Jurkat, Clone E6-1 (cell line): ENCODE measurements around the gene AFF1.

Source experiments
- DNase-seq: peaks from one replicate; pipeline ENCODE4 v3.0.0-alpha.2; 2011; ENCODE audit warnings: low read depth, low spot score
- H3K4me3 ChIP-seq: 2 replicates; pipeline ENCODE4 v1.5.1; 2011; ENCODE audit warnings: mild to moderate bottlenecking, low read length, control low read depth, moderate library complexity

Gene AFF1

DNA sequence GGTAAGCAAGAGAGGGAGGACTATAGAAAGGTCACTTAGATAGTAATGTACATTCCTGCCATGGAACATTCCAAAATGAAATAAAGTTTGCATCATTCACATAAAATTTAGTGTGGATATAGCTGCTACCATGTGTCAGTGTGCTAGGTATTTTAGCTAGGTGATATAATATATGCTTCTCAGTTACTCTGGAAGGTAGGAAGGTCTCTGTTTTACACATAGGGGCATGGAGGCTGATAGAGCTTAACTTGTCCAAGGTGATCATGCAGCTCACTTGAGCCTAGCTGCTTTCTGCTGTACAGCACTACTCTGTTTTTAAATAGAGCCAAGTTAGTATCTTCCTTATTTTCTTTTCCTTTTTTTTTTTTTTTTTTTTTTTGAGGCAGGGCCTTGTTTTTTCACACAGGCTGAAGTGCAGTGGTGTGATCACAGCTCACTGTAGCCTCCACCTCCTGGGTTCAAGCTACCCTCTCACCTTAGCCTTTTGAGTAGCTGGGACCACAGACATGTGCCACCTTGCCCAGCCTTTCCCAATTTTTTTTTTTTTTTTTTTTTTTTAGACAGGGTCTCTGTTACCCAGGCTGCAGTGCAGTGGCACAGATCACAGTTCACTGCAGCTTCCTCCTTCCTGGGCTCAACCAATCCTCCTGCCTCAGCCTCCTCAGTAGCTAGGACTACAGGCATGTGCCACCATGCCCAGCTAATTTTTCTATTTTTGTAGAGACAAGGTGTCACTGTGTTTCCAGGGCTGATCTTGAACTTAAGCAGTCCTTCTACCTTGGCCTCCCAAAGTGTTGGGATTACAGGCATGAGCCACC is 10.4 kb downstream of the AFF1 start:
- no peak overlapping the region for H3K4me3 ChIP-seq
- no peak for DNase-seq

DNA sequence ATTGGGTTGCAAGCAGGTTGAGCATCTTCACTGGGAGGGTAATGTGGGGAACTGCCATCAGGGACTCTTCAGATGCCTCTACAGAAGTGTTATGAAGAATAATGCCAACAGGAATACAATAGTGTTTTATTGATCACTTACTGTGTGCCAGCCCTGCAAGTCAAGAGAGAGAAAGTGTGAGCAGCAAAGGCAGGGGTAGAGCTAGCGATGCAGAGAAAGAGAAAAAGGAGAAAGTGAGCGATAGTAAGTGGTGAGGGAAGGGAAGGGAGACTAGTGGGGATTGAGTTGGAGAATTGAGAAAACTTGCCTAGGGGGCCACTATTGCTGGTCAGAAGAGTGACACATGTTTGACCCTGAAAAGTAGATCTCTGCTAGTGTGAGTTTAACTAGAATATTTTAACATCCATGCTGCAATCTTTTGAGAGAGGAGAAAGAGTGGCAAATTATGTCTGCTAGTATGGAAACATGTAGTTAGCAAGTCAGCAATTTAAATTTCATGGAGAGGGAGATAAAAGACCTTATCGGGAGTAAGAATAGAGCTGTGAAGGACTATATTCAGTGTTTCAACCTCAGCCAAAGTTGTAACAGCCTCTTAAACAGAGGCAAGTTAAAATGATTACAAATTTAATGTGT is 12.2 kb downstream of the AFF1 start:
- no peak for DNase-seq
- H3K4me3 ChIP-seq: no peak overlapping the region

DNA sequence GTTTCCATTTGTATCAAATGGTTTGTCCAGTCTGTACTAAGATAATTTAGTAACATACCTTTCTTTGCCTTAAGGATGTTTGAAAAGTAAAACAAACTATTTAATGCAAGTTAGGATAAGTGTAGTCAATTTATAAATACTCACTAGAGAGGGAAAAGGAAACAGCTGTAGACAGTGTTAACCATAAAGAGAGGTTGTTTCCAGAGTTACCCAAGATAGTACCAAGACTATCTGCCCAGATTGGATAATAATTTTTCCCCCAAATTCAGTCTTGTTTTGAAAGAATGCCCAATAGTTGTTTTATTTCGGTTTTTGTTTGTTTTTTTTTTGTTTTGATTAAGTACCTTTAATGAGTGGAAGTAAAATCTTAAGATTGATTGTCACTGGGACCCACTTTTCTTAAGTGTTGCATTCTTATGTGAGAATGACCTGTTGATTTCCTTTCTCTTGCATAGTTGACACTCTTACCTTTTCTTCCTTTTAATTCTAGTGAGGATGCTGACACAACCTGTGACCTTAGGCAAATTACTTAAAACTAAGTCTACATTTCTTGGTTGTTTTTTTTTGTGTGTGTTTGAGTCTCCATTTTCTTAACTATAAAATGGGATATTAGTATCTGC is 12.8 kb downstream of the AFF1 start:
- no peak for DNase-seq
- H3K4me3 ChIP-seq: no peak overlapping the region

DNA sequence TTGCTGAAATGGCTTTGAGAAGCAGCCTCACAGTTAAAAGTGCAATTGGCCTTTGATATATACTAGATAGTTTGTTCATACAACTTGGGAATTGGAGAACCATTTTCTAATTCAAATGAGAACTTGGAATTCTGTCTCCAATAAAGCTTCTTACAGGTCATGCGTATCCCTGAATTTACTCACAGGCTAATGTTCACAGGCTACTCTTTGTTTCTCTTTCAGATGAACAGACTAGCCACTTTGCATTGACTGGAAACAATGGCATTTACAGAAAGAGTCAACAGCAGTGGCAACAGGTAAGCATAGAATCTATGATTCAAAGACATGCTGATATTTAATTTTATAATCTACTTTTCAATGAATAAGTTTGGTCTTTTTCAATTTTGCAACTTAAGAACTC is 13.5 kb downstream of the AFF1 start:
- DNase-seq: no peak
- no peak overlapping the region for H3K4me3 ChIP-seq

DNA sequence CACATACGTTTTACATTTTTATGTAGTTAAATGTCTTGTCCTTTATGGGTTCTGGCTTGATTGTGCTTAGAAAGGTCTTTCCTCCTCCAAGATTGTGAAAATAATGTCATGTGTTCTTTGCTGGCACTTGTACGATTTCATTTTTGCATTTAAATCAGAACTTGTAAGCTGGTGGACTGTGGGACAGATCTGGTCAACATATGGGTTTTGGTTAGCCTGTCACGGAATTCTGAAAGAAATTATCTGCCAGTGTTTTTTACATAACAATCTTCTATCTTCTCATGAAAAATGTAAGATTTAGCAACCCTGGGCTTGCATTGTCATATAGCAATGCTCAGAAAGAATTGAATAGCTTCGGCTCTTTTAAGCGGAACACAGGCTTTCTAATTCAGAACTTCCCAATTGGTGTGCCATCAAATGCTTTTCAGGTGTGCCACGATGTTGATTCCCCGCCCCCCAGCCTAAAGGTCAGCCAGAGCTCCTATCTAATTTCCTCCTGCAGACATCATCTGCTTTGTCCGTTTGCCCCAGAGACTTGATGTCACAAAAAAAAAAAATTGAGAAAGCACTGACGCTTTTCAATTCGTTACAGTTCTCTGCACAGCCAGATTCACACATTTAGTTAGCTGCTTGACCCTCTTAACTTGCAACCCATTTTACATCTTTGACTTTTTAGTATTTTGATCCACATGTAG is 16.2 kb downstream of the AFF1 start:
- H3K4me3 ChIP-seq: no peak overlapping the region
- DNase-seq: no peak

DNA sequence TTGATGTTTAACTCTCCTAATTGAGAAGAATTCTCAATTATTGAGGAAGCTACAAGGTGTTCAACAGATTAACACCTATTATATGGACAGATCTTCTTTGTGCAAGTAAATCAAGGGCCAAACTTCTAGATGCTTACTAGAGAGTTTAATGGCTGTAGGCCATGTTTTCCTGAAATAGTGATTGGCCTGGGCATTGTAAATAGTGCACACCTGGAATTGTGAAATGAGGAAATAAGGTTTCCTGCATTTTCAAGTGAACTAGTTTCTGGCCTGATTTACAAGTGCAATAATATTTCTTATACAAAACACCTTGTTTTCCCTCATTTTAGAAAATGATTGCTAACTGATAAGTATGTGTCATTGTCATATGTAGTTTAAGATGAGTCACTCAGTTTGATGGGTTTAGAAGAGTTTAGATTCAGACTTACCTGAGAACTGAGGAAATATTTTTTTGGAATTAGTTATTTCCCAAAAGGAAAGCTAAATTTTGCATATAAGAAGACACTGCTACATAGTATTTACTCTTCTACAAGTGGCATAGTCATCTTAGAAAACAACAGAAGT is 21.2 kb downstream of the AFF1 start:
- H3K4me3 ChIP-seq: no peak overlapping the region
- no peak for DNase-seq

DNA sequence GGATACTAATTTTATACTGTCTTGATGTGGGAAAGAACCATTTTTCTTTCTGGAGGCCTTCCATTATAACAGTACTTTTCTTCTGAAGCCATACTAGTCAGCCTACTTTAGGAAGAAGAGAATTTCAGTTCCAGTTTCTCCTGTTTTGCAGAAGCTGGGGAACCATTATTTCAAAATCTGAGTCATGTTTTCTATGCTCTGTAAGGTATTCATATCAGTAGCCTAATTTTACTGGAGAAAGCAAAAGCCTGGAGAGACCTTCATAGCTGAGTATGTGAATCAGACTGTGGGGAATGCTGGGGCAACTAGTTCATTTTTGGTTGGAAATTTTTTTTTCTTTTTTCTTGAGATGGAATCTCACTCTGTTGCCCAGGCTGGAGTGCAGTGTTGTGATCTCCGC is 22.4 kb downstream of the AFF1 start:
- DNase-seq: no peak
- H3K4me3 ChIP-seq: no peak overlapping the region

DNA sequence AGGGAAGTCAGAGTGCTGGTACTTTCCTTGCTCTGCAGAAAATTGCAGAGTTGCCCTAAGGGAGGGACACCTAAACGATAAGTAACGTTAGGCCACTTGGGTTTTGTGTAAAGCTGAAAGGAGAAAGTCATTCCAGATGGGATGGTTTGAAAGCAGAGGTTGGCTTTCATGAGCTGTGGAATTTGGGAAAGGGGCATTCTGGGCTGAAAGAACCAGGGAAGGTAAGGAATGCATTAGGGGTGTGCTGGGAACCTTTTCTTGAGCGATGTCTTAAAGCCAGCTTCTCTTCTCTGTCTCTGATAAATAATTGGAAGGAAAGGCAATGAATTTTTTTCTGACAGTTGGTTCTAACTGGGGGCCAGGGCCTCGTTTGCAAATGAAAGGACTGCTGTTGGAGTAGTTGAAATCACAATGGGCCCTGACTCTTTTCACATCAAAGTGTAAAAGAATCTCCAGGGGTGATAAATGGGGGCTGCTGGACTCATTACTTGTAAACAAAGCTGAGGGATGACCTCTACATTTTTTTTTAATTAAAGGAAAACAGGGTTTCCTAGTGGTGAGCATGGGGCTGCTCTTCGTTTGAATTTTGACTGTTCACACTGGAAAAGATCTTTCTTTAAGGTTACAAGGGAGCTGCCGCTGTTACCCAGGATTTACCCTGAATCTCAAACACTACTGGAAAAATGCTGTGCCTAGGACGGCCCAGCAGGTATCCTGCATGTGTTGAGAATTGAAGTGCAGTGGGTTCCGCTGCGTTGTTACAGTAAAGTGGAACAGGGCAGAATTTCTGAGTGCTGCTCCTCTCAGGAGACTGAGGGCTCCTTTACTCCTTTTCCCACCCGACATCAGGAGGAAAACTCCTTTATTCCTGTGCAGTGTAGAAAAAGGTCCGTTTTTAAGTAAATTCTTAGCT is 25.0 kb downstream of the AFF1 start:
- H3K4me3 ChIP-seq: no peak overlapping the region

DNA sequence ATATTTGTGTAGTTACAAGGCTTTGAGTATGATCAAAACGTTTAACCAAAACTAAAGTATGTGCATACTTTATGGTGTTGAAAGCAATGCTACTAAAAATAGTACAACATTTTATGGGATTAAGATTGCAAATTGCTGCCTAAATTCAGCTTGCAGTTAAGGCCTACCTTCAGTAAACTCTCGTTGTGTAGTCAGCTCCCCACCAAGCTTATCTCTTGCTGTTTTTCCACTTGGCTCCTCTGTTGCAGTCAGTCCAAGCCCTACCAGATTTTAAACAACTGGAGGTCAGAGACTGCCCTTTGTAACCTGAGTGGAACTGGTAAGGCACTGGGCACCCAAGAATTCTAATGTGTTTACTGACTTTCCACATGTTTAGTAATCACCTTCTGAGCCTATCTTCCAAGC is 25.7 kb downstream of the AFF1 start:
- DNase-seq: no peak
- no peak overlapping the region; the same call in 1 of the 2 replicates for H3K4me3 ChIP-seq

More for the DNA sequence above, 25.0 kb downstream of the AFF1 start:
- no peak for DNase-seq

DNA sequence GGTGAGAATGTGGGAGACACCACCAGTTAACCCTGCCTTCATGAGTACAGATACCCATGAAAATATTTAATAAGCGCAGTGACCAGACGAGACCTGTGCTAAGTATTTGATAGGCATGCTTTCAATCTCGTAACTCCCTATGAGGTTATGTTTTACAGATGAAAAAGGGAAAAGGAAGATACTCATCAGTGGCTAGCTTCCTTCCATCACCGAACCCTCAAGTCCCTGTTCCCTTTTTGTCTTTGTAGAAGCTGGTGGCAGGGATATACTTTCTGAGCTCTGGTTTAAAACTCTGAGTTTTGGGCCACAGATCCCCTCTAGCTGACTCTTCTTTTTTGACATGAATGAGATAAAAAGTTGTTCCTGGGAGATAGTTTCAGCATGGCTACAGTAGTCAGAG is 26.3 kb downstream of the AFF1 start:
- peak overlapping the region; percentile 27 for H3K4me3 ChIP-seq

DNA sequence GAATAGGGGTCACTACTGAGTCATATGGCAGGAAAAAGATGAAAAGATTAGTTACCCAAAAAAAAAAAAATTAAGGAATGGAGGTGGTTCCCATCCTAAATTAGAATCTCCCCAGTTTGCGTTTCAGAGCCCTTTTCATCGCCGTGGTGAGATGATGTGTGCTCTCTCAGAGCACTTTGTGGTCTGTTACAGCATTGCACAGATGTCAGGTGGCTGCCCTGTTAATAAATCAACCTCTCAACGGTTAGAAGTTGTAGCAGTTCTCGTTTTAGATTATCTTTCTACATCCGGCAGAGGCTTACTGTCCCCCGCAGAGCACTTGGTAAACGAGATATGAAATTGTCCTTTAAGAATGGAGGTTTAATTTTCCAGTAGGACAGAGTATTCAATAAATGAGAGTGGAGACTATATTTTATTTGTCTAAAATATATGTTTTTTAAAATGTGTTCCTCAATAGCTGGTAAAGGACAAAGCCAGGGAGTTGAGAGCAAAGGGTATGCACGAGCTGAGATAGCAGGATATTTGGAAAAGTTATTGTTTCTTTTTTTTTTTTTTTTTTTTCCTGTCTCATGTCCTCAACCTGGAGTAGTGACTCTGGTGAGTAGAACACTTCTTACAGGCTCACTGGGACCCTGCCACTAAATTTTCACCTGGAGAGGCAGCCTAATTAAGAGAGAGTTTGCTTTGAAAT is 26.9 kb downstream of the AFF1 start:
- peak overlapping the region; percentile 40 for H3K4me3 ChIP-seq
- peak; percentile 92 for DNase-seq

More for the DNA sequence above, 26.3 kb downstream of the AFF1 start:
- no peak for DNase-seq

DNA sequence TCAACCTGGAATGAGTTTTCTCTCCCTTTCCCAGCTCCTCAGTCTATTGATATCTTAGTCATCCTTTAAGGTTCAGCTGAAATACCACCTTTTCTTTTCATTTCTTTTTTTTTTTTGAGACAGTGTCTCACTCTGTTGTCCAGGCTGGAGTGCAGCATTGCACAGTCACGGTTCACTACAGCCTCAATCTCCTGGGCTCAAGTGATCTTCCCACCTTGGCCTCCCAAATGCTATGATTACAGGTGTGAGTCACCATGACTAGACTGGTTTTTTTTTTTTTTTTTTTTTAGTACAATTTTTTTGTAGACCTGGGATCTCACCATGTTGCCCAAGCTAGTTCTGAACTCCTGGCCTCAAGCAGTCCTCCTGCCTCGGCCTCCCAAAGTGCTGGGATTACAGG is 28.9 kb downstream of the AFF1 start:
- DNase-seq: no peak
- no peak overlapping the region for H3K4me3 ChIP-seq

DNA sequence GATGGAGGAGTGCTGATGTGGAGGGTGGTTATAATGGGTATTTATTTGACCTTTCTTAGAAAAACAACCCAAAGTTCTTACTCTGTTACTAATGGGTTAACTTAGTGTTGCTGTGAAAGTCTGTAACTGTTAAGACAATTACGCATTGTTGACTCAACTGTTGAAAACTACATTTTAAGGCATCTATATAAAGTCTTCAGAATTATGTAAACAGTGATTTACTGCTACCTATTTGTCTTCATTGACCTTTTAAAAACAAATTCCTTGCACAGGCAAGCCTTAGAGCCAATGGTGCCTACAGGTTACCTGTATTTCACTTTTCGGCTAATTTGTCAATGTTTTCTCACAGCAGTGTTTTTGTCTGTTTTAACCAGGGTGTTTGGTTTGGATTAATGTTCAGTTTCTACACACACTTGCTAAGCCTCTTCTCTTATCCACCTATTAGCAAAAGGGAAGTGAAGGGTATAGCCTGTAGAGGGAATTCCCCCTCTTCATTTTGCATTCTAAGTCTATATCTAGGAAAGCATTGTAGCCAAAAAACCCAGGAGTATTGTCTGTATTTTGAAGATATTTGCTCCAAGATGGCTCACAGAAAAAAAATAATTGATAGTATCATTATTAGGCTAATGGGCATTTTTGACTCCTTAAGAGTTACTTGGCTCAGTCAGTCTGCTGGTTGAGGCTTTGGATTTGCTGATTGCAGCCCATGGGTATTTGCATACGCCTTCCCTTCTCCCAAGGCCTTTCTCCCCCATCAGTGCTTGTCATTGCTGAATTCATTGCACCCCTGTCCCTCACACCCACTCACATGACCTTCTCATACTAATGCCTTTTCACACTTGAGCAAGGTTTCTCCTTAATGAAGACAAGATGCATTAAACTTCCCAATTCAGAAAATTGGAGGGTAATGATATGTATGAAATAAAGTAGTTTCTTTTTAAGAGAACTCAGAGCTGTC is 30.5 kb downstream of the AFF1 start:
- no peak overlapping the region for H3K4me3 ChIP-seq
- DNase-seq: no peak

DNA sequence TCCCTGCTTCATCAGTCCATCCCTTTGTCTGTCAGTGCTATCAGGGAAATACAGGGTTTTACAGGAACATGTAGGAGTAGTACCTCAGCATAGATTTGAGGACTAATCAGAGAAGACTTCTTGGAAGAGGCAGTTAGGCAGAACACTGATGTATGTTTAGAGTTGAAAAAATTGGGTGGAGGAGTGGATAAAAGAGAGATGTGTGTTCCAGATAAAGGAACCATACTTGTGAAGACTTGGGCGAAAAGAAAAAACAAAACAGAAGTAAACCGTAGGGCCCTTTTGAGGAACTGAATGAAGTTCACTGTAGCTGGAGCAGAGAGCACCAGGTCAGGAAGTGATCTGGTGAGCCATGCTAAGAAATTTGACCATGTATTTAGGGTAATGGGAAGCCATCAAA is 32.3 kb downstream of the AFF1 start:
- no peak overlapping the region for H3K4me3 ChIP-seq

DNA sequence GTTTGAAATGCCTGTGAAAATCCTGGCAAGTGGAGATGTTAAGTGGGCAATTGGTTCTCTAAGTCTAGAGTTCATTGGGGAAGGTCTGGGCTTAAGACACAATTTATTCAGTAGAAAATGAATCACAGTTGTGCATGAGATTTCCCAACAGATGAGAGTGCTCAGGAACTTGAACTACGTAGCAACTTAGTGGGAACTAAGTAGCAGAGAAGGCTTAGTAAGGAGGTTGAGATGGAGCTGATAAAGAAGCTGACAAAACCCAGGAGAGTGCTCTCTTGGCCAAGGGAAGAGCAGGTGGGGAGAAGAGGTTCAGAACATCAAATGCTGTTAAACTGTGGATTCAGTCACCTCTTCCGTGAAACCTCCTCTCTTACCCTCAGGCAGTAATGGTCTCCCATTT is 33.0 kb downstream of the AFF1 start:
- DNase-seq: peak; percentile 67
- H3K4me3 ChIP-seq: no peak overlapping the region

More for the DNA sequence above, 32.3 kb downstream of the AFF1 start:
- no peak for DNase-seq

DNA sequence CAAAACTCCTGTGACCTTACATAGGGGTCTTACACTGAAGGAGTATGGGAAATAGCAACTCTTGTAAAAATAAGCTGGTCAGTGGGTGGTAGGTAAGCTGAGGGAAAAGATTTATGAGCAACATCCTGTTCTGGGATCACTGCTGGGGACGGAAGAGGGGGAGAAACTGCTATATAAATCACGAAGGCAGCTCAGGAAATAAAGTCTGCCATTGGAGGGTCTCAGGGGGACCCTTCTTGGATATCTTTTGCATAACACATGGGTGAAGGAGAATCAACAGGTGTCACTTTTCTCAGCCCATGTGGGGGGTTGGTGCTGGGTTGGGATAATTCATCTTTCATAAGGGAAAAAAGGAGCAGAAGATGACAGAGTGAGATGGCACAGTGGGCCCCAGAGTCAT is 33.7 kb downstream of the AFF1 start:
- no peak for DNase-seq
- H3K4me3 ChIP-seq: no peak overlapping the region
